ENCODE measurements around the gene FAM216A. TPM values are rescaled to one million over a fixed set of nuclear protein-coding genes. Genes with fewer than 3 reads are reported as not detected.
"Not testable (repeated sequence)": the region's sequence is repeated elsewhere in the genome, so short reads cannot be mapped to it uniquely, and the experiment has no call there.

FAM216A gene
- total RNA-seq, 4 donors from 2014 or later: 1.4 to 13.2 (median 2.6) TPM

DNA sequence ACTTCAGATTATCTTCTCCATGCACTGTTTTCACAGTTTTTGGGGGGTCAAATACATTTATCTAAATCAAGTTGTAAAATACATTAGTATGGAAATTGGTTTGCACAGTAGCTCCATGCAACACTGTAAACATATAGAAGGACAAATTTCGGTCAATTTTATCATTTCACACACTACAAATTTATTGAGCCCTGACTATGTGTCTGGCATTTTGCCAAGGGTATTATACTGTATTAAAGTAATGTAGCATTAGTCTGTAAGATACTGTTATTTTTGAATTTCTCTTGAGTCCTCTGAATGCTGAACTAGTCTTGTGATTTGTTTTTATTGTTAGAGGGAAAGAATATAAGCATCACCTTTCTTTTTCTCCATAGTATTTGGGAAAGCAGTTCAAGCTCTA, 34.8 kb downstream of the FAM216A start:
- Histone ChIP-seq H3K27ac (no peak overlapping the region), H3K36me3 (no peaks in the 10 kb centered on the region), H3K27me3 (no peaks in the 10 kb centered on the region), H3K4me1 (peaks cover 0 to 16% (median 3%) of the 10 kb centered on the region in 4 donors), H3K4me3 (no peak overlapping the region), H3K9me3 (no peaks in the 10 kb centered on the region)
- DNase-seq: no peak
- TF ChIP-seq POLR2A (IDR thresholded peaks at IDR 0.05) (no peak), CTCF (IDR thresholded peaks at IDR 0.05) (no peak)

- Histone ChIP-seq H3K4me3 (no peak overlapping the region), H3K4me1 (peaks cover 0 to 8% (median 3%) of the 10 kb centered on the region in 4 donors), H3K36me3 (no peaks in the 10 kb centered on the region), H3K27me3 (no peaks in the 10 kb centered on the region), H3K9me3 (no peaks in the 10 kb centered on the region), H3K27ac (no peak overlapping the region)
- TF ChIP-seq CTCF (IDR thresholded peaks at IDR 0.05) (no peak), POLR2A (IDR thresholded peaks at IDR 0.05) (no peak)
- DNase-seq: no peak
These were observed 36.7 kb downstream of the FAM216A start for GRCh38 chr12:110505332-110505731.

GRCh38 chr12:110508071-110508586, 39.5 kb downstream of the FAM216A start:
- Histone ChIP-seq H3K27me3 (no peaks in the 10 kb centered on the region), H3K27ac (no peak overlapping the region), H3K4me3 (no peak overlapping the region), H3K4me1 (no peaks in the 10 kb centered on the region), H3K9me3 (no peaks in the 10 kb centered on the region), H3K36me3 (no peaks in the 10 kb centered on the region)
- DNase-seq: no peak
- no peak for TF ChIP-seq POLR2A (IDR thresholded peaks at IDR 0.05)
- no peak for TF ChIP-seq CTCF (IDR thresholded peaks at IDR 0.05)

GRCh38 chr12:110513842-110514241, 45.2 kb downstream of the FAM216A start:
- Histone ChIP-seq H3K27ac (no peak overlapping the region), H3K4me1 (no peaks in the 10 kb centered on the region), H3K27me3 (no peaks in the 10 kb centered on the region), H3K36me3 (no peaks in the 10 kb centered on the region), H3K9me3 (no peaks in the 10 kb centered on the region), H3K4me3 (no peak overlapping the region)
- TF ChIP-seq CTCF (IDR thresholded peaks at IDR 0.05): no peak
- TF ChIP-seq POLR2A (IDR thresholded peaks at IDR 0.05): no peak
- DNase-seq: no peak

- H3K9me3 ChIP-seq: no peaks in the 10 kb centered on the region
- H3K36me3 ChIP-seq: no peaks in the 10 kb centered on the region
- no peak for DNase-seq
- TF ChIP-seq POLR2A (IDR thresholded peaks at IDR 0.05) (no peak), CTCF (IDR thresholded peaks at IDR 0.05) (no peak)
- no peaks in the 10 kb centered on the region for H3K27me3 ChIP-seq
- H3K27ac ChIP-seq: no peak overlapping the region
- no peaks in the 10 kb centered on the region for H3K4me1 ChIP-seq
- H3K4me3 ChIP-seq: no peak overlapping the region
These were observed 45.7 kb downstream of the FAM216A start for GRCh38 chr12:110514363-110514762.

DNA sequence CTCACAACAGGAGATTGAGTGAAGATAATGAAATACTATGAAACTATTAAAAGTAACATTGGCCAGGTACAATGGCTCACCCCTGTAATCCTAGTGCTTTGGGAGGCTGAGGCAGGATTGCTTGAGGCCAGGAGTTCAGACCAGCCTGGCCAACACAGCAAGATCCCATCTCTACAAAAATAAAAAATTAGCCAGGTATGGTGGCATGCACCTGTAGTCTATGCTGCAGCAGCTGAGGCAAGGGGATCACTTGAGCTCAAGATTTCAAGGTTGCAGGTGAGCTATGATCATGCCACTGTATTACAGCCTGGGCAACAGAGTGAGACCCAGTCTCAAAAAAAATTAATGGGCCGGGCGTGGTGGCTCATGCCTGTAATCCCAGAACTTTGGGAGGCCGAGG, 48.4 kb downstream of the FAM216A start:
- no peak for DNase-seq
- H3K4me1 ChIP-seq: no peaks in the 10 kb centered on the region
- H3K27me3 ChIP-seq: no peaks in the 10 kb centered on the region
- TF ChIP-seq POLR2A (IDR thresholded peaks at IDR 0.05): no peak
- TF ChIP-seq CTCF (IDR thresholded peaks at IDR 0.05): no peak
- H3K36me3 ChIP-seq: no peaks in the 10 kb centered on the region
- H3K27ac ChIP-seq: no peak overlapping the region
- no peak overlapping the region for H3K4me3 ChIP-seq
- no peaks in the 10 kb centered on the region for H3K9me3 ChIP-seq

DNA sequence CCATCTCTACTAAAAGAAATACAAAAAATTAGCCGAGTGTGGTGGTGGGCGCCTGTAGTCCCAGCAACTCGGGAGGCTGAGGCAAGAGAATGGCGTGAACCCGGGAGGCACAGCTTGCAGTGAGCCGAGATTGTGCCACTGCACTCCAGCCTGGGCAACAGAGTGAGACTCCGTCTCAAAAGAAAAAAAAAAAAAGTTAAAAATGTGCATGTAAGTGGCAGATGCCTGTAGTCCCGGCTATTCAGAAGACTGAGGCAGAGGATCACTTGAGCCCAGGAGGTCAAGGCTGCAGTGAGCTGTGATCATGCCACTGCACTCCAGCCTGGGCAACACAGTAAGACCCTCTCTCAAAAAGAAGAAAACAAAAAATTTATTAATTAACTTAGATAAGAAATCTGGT, 49.4 kb downstream of the FAM216A start:
- not testable (repeated sequence) for H3K27me3 ChIP-seq, H3K36me3 ChIP-seq, H3K4me3 ChIP-seq, DNase-seq, H3K9me3 ChIP-seq, H3K4me1 ChIP-seq, H3K27ac ChIP-seq

GRCh38 chr12:110520876-110521712, 52.4 kb downstream of the FAM216A start:
- not testable (repeated sequence) for H3K27me3 ChIP-seq, H3K4me1 ChIP-seq, H3K4me3 ChIP-seq, H3K36me3 ChIP-seq, DNase-seq, H3K9me3 ChIP-seq, H3K27ac ChIP-seq

Measured in Peyer's patch (tissue), 4 donors.